ENCODE data around the gene DENND6B. TPM values are rescaled to one million over a fixed set of nuclear protein-coding genes. Genes with fewer than 3 reads are reported as not detected.

The DENND6B gene
- total and polyA plus RNA-seq, 12 donors: 1.1 to 3.6 (median 2.0) TPM

- WGBS, 2 donors: 34 to 35% methylated on average over 9 of the region's 9 CpGs
- H3K27me3 ChIP-seq: peaks cover 0 to 20% (median 0%) of the 10 kb centered on the region in 7 donors
- intact Hi-C loops (cut with DNase I): no loop called here
- peaks cover 0 to 9% (median 0%) of the 10 kb centered on the region in 9 donors for H3K36me3 ChIP-seq
- peak overlapping the region in 3 of 10 donors; percentile 7 to 15 (median 12) for H3K4me3 ChIP-seq
- no peak for TF ChIP-seq CTCF (IDR thresholded peaks at IDR 0.05)
- no peaks in the 10 kb centered on the region for H3K9me3 ChIP-seq
- ATAC-seq (peak in 4 of 8 donors; percentile 3 to 24 (median 10)), DNase-seq (peak in 1 of 2 donors; percentile 50)
- H3K27ac ChIP-seq: peak overlapping the region in 9 of 10 donors; percentile 91 to 98 (median 95)
- H3K4me1 ChIP-seq: peaks cover 67 to 94% (median 92%) of the 10 kb centered on the region in 9 donors
Observed at GRCh38 chr22:50302041-50302541, 24.7 kb downstream of the DENND6B start.

- no peak for ATAC-seq
- Histone ChIP-seq H3K27ac (peak overlapping the region in 9 of 10 donors; percentile 91 to 98 (median 95)), H3K27me3 (peaks cover 0 to 16% (median 0%) of the 10 kb centered on the region in 7 donors), H3K9me3 (no peaks in the 10 kb centered on the region), H3K36me3 (peaks cover 0 to 9% (median 0%) of the 10 kb centered on the region in 9 donors), H3K4me3 (peak overlapping the region in 3 of 10 donors; percentile 7 to 15 (median 12)), H3K4me1 (peaks cover 72 to 98% (median 96%) of the 10 kb centered on the region in 9 donors)
- intact Hi-C loops (cut with DNase I): no loop called here
- DNase-seq: no peak
- 26 to 55% methylated on average over 17 of the region's 17 CpGs for WGBS, 2 donors
- TF ChIP-seq CTCF (IDR thresholded peaks at IDR 0.05): no peak
Observed at GRCh38 chr22:50301581-50301991, 25.2 kb downstream of the DENND6B start.

GRCh38 chr22:50300620-50301257 lies 26.1 kb downstream of the DENND6B start:
- Histone ChIP-seq H3K4me3 (peak overlapping the region in 8 of 10 donors; percentile 36 to 56 (median 46)), H3K36me3 (peaks cover 0 to 9% (median 0%) of the 10 kb centered on the region in 9 donors), H3K9me3 (no peaks in the 10 kb centered on the region), H3K4me1 (peaks cover 72 to 100% (median 94%) of the 10 kb centered on the region in 9 donors), H3K27ac (peak overlapping the region in 6 of 10 donors; percentile 63 to 98 (median 95)), H3K27me3 (peaks cover 0 to 16% (median 0%) of the 10 kb centered on the region in 7 donors)
- intact Hi-C loops (cut with DNase I): no loop called here
- TF ChIP-seq CTCF (IDR thresholded peaks at IDR 0.05): no peak
- DNase-seq (no peak), ATAC-seq (no peak)
- 80% methylated on average over 14 of the region's 14 CpGs for WGBS, 2 donors

GRCh38 chr22:50299785-50300619 lies 26.8 kb downstream of the DENND6B start:
- Histone ChIP-seq H3K4me3 (peak overlapping the region; percentile 6 to 56 (median 44)), H3K27ac (peak overlapping the region in 9 of 10 donors; percentile 60 to 81 (median 68)), H3K27me3 (peaks cover 0 to 16% (median 0%) of the 10 kb centered on the region in 7 donors), H3K36me3 (peaks cover 0 to 13% (median 0%) of the 10 kb centered on the region in 9 donors), H3K9me3 (no peaks in the 10 kb centered on the region), H3K4me1 (peaks cover 64 to 100% (median 86%) of the 10 kb centered on the region in 9 donors)
- no peak for ATAC-seq
- TF ChIP-seq CTCF (IDR thresholded peaks at IDR 0.05): no peak
- DNase-seq: peak in 1 of 2 donors; percentile 44
- intact Hi-C loops (cut with DNase I): no loop called here
- WGBS, 2 donors: 37 to 45% methylated on average over 79 to 93 of the region's 93 CpGs

All from heart right ventricle (tissue), 16 donors.